Adrenal gland (tissue), 12 donors: ENCODE measurements around the gene STX8. TPM values are rescaled to one million over a fixed set of nuclear protein-coding genes. Genes with fewer than 3 reads are reported as not detected.

ENCODE experiments used
- DNase-seq, 7 donors: peaks; one replicate each; pipeline ENCODE4 v3.0.0-alpha.2; 2019 to 2020
- H3K27ac ChIP-seq, 5 donors: fragments of 200-600 bp; sonication (generic) in 4 of 5; 1 replicate in 3 of 5; 2 replicates in 2 of 5; pipeline versions ENCODE4 v1.5.1 to v1.8.0; 2016 to 2020; ENCODE audit warnings: mild to moderate bottlenecking in 1 of 5
- H3K27me3 ChIP-seq: fragments of 200-600 bp; 2 replicates; pipeline ENCODE4 v1.8.0; 2021
- H3K36me3 ChIP-seq, 2 donors: fragments of 200-600 bp; replicated peaks in 1 of 2; 1 replicate in 1 of 2; 2 replicates in 1 of 2; pipeline versions ENCODE4 v1.5.1 to v1.8.0; 2018 to 2022
- H3K4me1 ChIP-seq, 2 donors: fragments of 200-600 bp; replicated peaks in 1 of 2; 1 replicate in 1 of 2; 2 replicates in 1 of 2; pipeline versions ENCODE4 v1.5.1 to v1.8.0; 2018 to 2021
- H3K4me3 ChIP-seq, 4 donors: fragments of 200-600 bp; sonication (generic) in 3 of 4; one replicate each; pipeline ENCODE4 v1.5.1; 2016 to 2018
- H3K9me3 ChIP-seq, 3 donors: fragments of 200-600 bp; sonication (generic) in 1 of 3; replicated peaks in 1 of 3; 1 replicate in 2 of 3; 2 replicates in 1 of 3; pipeline versions ENCODE4 v1.5.1 to v1.8.0; 2016 to 2021
- POLR2A ChIP-seq, 2 donors: fragments of 450-650 bp; IDR thresholded peaks; one replicate each; pipeline ENCODE4 v1.6.1; 2017; ENCODE audit warnings: antibody characterized with exemption in 2 of 2, mild to moderate bottlenecking in 2 of 2, moderate library complexity in 1 of 2
- WGBS, 4 donors: extraction: QIAGEN DNeasy Blood & Tissue Kit in 2 of 4; methylation state at CpG; one replicate each; pipeline versions ENCODE4 v1.1.5 to v1.1.7; 2013 to 2017; 5-methylcytosine and 5-hydroxymethylcytosine counted together
- intact Hi-C, 2 donors: fragments of 100-400 bp; cut with DNase I; formaldehyde crosslinking; loops; one replicate each; pipeline versions ENCODE4 v1.14.1 to v1.15.0; 2022 to 2023
- polyA plus RNA-seq, 3 donors: library from polyadenylated mRNA; stranded (reverse); fragments of 200-250 nt in 2 of 3; fragments of 350-450 nt in 1 of 3; fragmentation: Illumina TruSeq in 1 of 3; extraction: RNeasy Lipid Tissue Mini Kit (QIAGEN cat#74804) in 1 of 3; gene quantifications; one replicate each; pipeline ENCODE4 v1.2.3, GENCODE V29; 2013 to 2014
- total RNA-seq, 9 donors: library from RNA; depleted of rRNA in 4 of 9; stranded (reverse); fragments of >200 nt in 4 of 9; fragments of 120-200 nt in 1 of 9; fragmentation: NEBNext Ultra II Directional in 1 of 9; extraction: Animal tissue kit (Norgen Biotek cat#: 25700) in 1 of 9; gene quantifications; one replicate each; pipeline versions ENCODE4 v1.1.0 to v1.2.4, GENCODE V29; 2013 to 2023
- TF ChIP-seq, protein P1 (sequence below), 6 experiments: fragments of 450-650 bp in 4 of 6; fragments of 200-600 bp in 2 of 6; sonication (generic) in 1 of 6; IDR thresholded peaks; 1 replicate in 5 of 6; 2 replicates in 1 of 6; pipeline versions ENCODE4 v1.5.1 to v1.8.0; 2016 to 2021; ENCODE audit warnings: antibody characterized with exemption in 6 of 6, mild to moderate bottlenecking in 2 of 6, moderate library complexity in 1 of 6
- donor health status: healthy with polysubstance abuse.
- donor health status: Bipolar disorder and iron deficiency.
- donor health status: DM: yes; HTN: yes; CAD: no.
- donor health status: DM: no; HTN: no; CAD: no.
- donor health status: DM: no; HTN: no; CAD: no.
- donor health status: DM: yes; HTN: yes; CAD: no.

STX8 gene
- total and polyA plus RNA-seq, 12 donors, result 21.9 to 94.1 (median 72.3) TPM

DNA sequence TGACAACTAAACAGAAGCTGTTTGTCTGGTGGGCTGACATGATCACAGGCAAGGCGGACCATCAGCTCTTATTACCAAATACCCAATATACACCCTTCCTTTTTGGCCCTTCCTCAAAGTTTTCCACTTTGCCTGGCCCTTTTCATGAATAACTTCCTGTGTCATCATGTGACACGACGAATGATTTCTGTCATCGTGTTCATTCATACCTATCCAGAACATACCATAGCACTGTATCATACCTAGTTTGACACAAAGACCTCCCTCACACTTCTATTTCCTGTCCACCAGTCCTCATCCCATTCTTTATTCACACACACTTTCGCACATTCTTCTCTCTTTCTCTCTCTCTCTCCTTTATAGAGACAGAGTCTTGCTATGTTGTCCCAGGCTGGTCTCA, 131.8 kb downstream of the STX8 start:
- TF ChIP-seq, protein P1, sequence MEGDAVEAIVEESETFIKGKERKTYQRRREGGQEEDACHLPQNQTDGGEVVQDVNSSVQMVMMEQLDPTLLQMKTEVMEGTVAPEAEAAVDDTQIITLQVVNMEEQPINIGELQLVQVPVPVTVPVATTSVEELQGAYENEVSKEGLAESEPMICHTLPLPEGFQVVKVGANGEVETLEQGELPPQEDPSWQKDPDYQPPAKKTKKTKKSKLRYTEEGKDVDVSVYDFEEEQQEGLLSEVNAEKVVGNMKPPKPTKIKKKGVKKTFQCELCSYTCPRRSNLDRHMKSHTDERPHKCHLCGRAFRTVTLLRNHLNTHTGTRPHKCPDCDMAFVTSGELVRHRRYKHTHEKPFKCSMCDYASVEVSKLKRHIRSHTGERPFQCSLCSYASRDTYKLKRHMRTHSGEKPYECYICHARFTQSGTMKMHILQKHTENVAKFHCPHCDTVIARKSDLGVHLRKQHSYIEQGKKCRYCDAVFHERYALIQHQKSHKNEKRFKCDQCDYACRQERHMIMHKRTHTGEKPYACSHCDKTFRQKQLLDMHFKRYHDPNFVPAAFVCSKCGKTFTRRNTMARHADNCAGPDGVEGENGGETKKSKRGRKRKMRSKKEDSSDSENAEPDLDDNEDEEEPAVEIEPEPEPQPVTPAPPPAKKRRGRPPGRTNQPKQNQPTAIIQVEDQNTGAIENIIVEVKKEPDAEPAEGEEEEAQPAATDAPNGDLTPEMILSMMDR (IDR thresholded peaks at IDR 0.05), result no peak
- TF ChIP-seq POLR2A (IDR thresholded peaks at IDR 0.05), result no peak
- intact Hi-C loops, result no loop called here
- H3K27me3 ChIP-seq, result no peaks in the 10 kb centered on the region
- H3K4me1 ChIP-seq, result peaks cover 0 to 6% of the 10 kb centered on the region in 2 donors
- no peak for DNase-seq
- 80 to 93% (median 88%) methylated on average over 5 of the region's 5 CpGs for WGBS, 4 donors
- H3K27ac ChIP-seq, result no peak overlapping the region
- H3K4me3 ChIP-seq, result no peak overlapping the region
- no peaks in the 10 kb centered on the region for H3K36me3 ChIP-seq
- H3K9me3 ChIP-seq, result no peaks in the 10 kb centered on the region

DNA sequence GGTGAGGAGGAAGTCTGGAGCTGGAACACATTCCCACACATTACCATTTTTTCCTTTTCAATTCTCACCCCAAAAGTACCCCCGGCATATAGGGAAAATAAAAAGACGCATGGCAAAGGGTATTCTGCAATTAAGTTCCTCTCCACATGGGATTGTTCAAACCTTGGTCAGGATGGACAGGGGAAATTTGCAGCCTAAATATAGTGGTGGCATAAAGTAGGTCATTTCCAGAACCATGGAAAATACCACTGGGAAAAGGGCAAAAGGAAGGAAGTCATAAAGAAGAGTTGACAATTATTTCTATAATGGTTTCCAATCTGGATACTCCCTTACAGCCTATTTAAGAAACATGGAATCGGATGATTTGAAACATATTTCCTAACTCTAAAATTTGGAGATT, 135.8 kb downstream of the STX8 start:
- no peaks in the 10 kb centered on the region for H3K36me3 ChIP-seq
- H3K27ac ChIP-seq, result no peak overlapping the region
- WGBS, 4 donors, result 92 to 94% (median 93%) methylated on average over 3 of the region's 3 CpGs
- DNase-seq, result no peak
- TF ChIP-seq, protein P1 (IDR thresholded peaks at IDR 0.05), result no peak
- TF ChIP-seq POLR2A (IDR thresholded peaks at IDR 0.05), result no peak
- no peaks in the 10 kb centered on the region for H3K4me1 ChIP-seq
- H3K4me3 ChIP-seq, result no peak overlapping the region
- H3K27me3 ChIP-seq, result no peaks in the 10 kb centered on the region
- intact Hi-C loops, result no loop called here
- no peaks in the 10 kb centered on the region for H3K9me3 ChIP-seq

DNA sequence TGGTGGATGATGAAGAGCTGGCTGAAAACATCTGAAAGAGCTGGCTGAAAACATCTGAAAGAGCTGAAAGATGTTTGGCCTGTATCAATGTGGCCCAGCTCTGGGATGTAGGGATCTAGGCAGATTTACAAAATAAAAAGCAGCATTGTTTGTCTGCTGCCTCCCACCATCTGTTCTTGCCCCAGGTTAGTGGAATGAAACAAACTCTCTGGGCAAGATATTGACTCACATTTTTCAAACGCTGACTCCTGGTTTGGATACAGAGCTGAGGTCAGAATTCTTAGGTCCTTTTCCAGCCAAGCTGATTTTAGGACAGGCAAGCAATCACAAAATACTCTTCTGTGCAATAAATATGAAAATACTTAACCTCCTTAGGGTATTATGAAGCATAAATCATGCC, 139.0 kb downstream of the STX8 start:
- Histone ChIP-seq H3K4me3 (no peak overlapping the region), H3K27ac (no peak overlapping the region), H3K36me3 (no peaks in the 10 kb centered on the region), H3K9me3 (no peaks in the 10 kb centered on the region), H3K4me1 (peaks cover 2 to 17% of the 10 kb centered on the region in 2 donors), H3K27me3 (no peaks in the 10 kb centered on the region)
- TF ChIP-seq POLR2A (IDR thresholded peaks at IDR 0.05), result no peak
- TF ChIP-seq, protein P1 (IDR thresholded peaks at IDR 0.05), result no peak
- DNase-seq, result no peak
- WGBS, 4 donors, result 67 to 80% (median 73%) methylated on average over 1 of the region's 1 CpG
- intact Hi-C loops, result no loop called here

DNA sequence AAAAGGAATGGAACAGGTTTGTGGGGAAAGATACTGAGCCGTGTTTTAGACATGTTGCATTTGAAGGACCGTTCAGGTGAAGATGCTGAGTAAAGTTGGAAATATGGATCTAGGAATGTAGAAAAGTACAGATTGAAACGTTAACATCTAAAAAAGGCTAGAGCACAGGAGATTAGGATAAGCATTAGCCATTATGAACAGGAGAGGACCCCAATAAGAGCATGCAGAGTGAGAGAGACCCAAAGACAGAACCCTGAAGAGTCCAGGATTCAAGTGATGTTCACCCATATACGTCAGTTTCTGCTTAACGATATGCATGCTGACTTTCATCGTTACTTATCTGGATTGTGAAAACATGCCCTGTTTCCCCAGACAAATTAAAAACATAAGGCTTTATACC, 140.5 kb downstream of the STX8 start:
- no peaks in the 10 kb centered on the region for H3K36me3 ChIP-seq
- no peaks in the 10 kb centered on the region for H3K27me3 ChIP-seq
- WGBS, 4 donors, result 92 to 95% (median 94%) methylated on average over 6 of the region's 6 CpGs
- H3K27ac ChIP-seq, result no peak overlapping the region
- TF ChIP-seq POLR2A (IDR thresholded peaks at IDR 0.05), result no peak
- TF ChIP-seq, protein P1 (IDR thresholded peaks at IDR 0.05), result no peak
- H3K9me3 ChIP-seq, result no peaks in the 10 kb centered on the region
- peaks cover 7 to 21% of the 10 kb centered on the region in 2 donors for H3K4me1 ChIP-seq
- no peak overlapping the region for H3K4me3 ChIP-seq
- intact Hi-C loops, result no loop called here
- DNase-seq, result no peak
